KMS-11 (cell line): ENCODE results near the gene RBM44.

Source experiments
- H2AFZ ChIP-seq: fragments of 200-600 bp; sonication (generic); 2 replicates; pipeline ENCODE4 v1.6.1; 2016; ENCODE audit warnings: antibody characterized with exemption, mixed run types, low read depth
- H3K27ac ChIP-seq: fragments of 200-600 bp; sonication (generic); 2 replicates; pipeline ENCODE4 v1.6.1; 2016; ENCODE audit warnings: mild to moderate bottlenecking, mixed run types
- H3K27me3 ChIP-seq: fragments of 200-600 bp; sonication (generic); 2 replicates; pipeline ENCODE4 v1.6.1; 2017; ENCODE audit warnings: mild to moderate bottlenecking, low read depth, mixed run types, moderate library complexity; ENCODE audit not compliant: insufficient read depth
- H3K36me3 ChIP-seq: fragments of 200-600 bp; sonication (generic); 2 replicates; pipeline ENCODE4 v1.6.1; 2017; ENCODE audit warnings: mild to moderate bottlenecking, mixed run types; ENCODE audit not compliant: insufficient read depth
- H3K4me1 ChIP-seq: fragments of 200-600 bp; sonication (generic); 2 replicates; pipeline ENCODE4 v1.6.1; 2016; ENCODE audit warnings: mild to moderate bottlenecking, low read depth, mixed run types; ENCODE audit not compliant: poor library complexity, severe bottlenecking
- H3K4me2 ChIP-seq: fragments of 200-600 bp; sonication (generic); 2 replicates; pipeline ENCODE4 v1.7.0; 2016; ENCODE audit warnings: mild to moderate bottlenecking, mixed run types
- H3K4me3 ChIP-seq: fragments of 200-600 bp; sonication (generic); IDR thresholded peaks from 2 replicates; pipeline ENCODE4 v1.6.1; 2017; ENCODE audit warnings: low read depth, low read length, mixed read lengths; ENCODE audit not compliant: insufficient read depth
- H3K79me2 ChIP-seq: fragments of 200-600 bp; sonication (generic); 2 replicates; pipeline ENCODE4 v1.6.1; 2016; ENCODE audit warnings: low read depth, mixed run types; ENCODE audit not compliant: insufficient read depth
- H3K9ac ChIP-seq: fragments of 200-600 bp; sonication (generic); 2 replicates; pipeline ENCODE4 v1.6.1; 2016; ENCODE audit warnings: mild to moderate bottlenecking, mixed run types
- H4K20me1 ChIP-seq: fragments of 200-600 bp; sonication (generic); 2 replicates; pipeline ENCODE4 v1.6.1; 2016; ENCODE audit warnings: mild to moderate bottlenecking, mixed run types; ENCODE audit not compliant: insufficient read depth
- TF ChIP-seq, protein P1 (sequence below): fragments of 200-600 bp; sonication (generic); conservative IDR thresholded peaks from 2 replicates; pipeline ENCODE4 v1.6.1; 2017; ENCODE audit warnings: low read depth, mild to moderate bottlenecking, antibody characterized with exemption, low read length, moderate library complexity, mixed read lengths

The RBM44 gene

DNA sequence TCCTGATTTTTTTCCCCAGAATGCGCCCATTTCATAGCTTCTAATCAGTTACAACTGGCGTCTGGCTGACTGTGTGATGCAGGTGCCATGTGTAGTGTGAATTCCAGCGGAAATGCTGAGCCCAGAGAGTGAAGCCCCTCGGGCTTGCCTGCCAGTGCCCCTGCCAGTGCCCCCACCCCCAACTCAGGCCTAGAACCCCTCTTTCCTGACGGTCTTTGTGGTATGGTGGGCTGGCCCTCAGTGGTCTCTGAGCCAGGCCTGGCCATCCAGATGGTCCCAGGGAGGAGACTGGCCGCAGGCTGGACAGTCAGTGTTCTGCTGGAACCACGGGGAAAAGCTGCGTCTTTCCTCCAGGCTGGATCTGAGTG is 63.9 kb downstream of the RBM44 start:
- TF ChIP-seq, protein P1, sequence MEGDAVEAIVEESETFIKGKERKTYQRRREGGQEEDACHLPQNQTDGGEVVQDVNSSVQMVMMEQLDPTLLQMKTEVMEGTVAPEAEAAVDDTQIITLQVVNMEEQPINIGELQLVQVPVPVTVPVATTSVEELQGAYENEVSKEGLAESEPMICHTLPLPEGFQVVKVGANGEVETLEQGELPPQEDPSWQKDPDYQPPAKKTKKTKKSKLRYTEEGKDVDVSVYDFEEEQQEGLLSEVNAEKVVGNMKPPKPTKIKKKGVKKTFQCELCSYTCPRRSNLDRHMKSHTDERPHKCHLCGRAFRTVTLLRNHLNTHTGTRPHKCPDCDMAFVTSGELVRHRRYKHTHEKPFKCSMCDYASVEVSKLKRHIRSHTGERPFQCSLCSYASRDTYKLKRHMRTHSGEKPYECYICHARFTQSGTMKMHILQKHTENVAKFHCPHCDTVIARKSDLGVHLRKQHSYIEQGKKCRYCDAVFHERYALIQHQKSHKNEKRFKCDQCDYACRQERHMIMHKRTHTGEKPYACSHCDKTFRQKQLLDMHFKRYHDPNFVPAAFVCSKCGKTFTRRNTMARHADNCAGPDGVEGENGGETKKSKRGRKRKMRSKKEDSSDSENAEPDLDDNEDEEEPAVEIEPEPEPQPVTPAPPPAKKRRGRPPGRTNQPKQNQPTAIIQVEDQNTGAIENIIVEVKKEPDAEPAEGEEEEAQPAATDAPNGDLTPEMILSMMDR = no peak
- Histone ChIP-seq H4K20me1 (no peaks in the 10 kb centered on the region), H3K36me3 (no peaks in the 10 kb centered on the region), H3K27ac (no peak overlapping the region), H3K4me1 (peaks cover 6% of the 10 kb centered on the region), H3K79me2 (no peaks in the 10 kb centered on the region), H2AFZ (no peak overlapping the region), H3K27me3 (no peaks in the 10 kb centered on the region), H3K4me2 (no peak overlapping the region), H3K4me3 (no peak overlapping the region), H3K9ac (no peak overlapping the region)

DNA sequence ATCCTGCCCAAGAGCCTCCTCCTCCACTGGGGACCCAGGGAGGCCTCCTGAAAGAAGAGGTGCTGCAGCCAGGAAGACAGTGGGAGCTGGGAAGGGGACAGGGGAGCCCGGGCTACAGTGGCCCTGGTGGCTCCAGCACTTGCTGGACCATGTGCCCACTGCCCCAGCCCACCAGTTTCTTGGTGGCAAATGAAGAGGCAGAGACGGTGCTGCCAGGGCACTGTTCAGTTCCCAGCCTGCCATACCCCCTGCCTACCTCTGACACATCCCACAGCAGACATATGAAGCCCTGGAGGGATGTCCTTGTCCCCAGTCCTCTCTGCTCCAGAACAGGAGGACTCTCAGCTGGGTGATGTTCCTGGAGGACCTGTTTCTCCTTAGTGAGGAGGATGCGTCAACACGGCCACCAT is 64.5 kb downstream of the RBM44 start:
- TF ChIP-seq, protein P1 = no peak
- Histone ChIP-seq H3K79me2 (no peaks in the 10 kb centered on the region), H4K20me1 (no peaks in the 10 kb centered on the region), H3K9ac (no peak overlapping the region), H3K27me3 (no peaks in the 10 kb centered on the region), H3K4me3 (no peak overlapping the region), H2AFZ (no peak overlapping the region), H3K27ac (no peak overlapping the region), H3K4me2 (no peak overlapping the region), H3K4me1 (peaks cover 5% of the 10 kb centered on the region), H3K36me3 (no peaks in the 10 kb centered on the region)

DNA sequence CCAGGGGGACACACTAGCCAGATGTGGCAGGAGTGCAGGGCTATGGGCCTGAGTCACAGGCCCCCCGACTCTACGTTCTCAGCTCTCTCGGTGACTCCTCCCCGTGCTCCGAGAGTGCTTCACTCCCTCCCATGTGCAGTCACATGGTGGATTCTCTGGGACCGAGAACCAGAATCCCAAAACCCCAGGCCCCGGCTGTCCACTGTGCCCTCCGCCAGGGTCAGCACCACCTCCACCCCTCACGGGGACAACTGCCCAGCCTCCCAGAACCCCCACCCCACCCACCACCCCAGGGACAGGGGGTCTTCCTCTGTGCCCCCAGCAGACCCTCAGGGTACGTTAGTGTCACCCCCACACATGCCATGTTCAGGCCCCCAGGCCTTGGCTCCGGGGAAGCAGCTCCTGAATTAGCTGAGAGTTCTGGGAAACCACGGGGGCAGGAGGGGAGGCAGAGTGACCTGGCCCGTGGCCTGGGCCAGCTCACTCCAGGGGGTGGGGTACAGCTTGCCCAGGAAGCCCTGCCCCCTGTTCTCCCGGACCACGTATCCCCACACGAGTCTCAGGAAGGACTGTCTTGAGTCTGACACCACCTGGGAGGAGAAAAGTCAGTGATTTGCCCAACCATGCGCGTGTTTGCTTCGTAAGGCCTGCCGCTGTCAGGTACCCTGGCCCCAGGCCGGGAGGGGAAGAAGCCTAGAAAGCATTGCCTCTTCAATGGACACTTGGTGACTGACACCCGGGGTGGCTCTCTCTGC is 65.3 kb downstream of the RBM44 start:
- TF ChIP-seq, protein P1 = no peak
- Histone ChIP-seq H2AFZ (no peak overlapping the region), H3K36me3 (no peaks in the 10 kb centered on the region), H3K27ac (no peak overlapping the region), H3K4me2 (no peak overlapping the region), H3K4me1 (no peaks in the 10 kb centered on the region), H3K9ac (no peak overlapping the region), H3K79me2 (no peaks in the 10 kb centered on the region), H4K20me1 (no peaks in the 10 kb centered on the region), H3K27me3 (no peaks in the 10 kb centered on the region), H3K4me3 (no peak overlapping the region)

DNA sequence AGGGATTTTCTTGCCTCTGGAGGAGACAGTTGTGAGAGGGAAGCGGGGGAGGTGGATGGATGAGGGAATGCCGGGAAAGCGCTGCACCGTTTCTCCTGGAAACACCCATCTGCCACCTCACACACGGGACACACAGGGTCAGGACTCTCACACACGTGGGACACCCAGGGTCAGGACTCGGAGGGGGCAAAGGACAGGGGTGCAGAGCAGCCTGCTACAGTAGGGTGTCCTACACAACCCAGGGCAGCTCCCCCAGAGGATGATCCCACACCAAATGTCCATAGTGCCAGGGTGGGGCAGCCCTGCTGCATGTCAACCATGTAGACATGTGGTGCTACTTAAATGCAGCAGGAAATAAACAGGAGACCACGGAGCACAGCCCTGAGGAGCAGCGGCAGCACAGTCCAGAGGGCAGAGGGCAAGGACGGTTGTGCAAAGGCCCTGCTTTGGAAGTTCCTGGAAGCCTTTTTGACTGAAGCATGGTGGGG is 65.9 kb downstream of the RBM44 start:
- no peak overlapping the region for H3K27ac ChIP-seq
- TF ChIP-seq, protein P1 = no peak

More for the DNA sequence above, 65.9 kb downstream of the RBM44 start:
- H3K79me2 ChIP-seq = no peaks in the 10 kb centered on the region
- H4K20me1 ChIP-seq = no peaks in the 10 kb centered on the region
- no peak overlapping the region for H2AFZ ChIP-seq
- H3K36me3 ChIP-seq = no peaks in the 10 kb centered on the region
- H3K4me1 ChIP-seq = no peaks in the 10 kb centered on the region
- no peak overlapping the region for H3K9ac ChIP-seq
- no peak overlapping the region for H3K4me3 ChIP-seq
- no peak overlapping the region for H3K4me2 ChIP-seq
- H3K27me3 ChIP-seq = no peaks in the 10 kb centered on the region
